NB4 (cell line): ENCODE data around the gene NUDT7.

Source experiments
- POLR2A ChIP-seq: IDR thresholded peaks from 2 replicates; pipeline ENCODE4 v1.6.1; 2011; ENCODE audit warnings: mild to moderate bottlenecking; ENCODE audit not compliant: insufficient read length; ENCODE audit errors: extremely low read depth
- TF ChIP-seq, protein P1 (sequence below): IDR thresholded peaks from one replicate; pipeline ENCODE4 v1.5.1; 2012; ENCODE audit warnings: low read depth, low read length
- TF ChIP-seq, protein P2 (sequence below): IDR thresholded peaks from 2 replicates; pipeline ENCODE4 v1.6.1; 2011; ENCODE audit warnings: low read depth, low read length

DNA sequence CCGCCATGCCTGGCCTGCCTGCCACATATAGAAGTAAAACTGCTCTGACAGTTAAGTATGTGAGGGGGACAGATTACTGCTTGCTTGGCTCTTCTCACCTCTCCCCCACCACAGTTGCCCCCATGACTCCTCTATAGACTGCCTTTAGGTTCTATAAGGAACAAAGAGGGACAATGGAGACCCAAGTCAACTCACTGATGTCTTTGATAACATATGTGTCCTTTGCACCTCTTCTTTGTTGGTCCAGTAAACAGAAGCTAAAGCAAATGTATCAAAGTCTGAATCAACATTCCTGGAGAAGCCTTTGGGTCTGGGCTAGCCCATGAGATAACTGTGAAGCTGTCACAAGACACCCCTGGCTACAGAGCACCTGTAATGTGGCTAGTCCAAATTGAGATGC lies 27.1 kb downstream of the NUDT7 start:
- TF ChIP-seq, protein P1, sequence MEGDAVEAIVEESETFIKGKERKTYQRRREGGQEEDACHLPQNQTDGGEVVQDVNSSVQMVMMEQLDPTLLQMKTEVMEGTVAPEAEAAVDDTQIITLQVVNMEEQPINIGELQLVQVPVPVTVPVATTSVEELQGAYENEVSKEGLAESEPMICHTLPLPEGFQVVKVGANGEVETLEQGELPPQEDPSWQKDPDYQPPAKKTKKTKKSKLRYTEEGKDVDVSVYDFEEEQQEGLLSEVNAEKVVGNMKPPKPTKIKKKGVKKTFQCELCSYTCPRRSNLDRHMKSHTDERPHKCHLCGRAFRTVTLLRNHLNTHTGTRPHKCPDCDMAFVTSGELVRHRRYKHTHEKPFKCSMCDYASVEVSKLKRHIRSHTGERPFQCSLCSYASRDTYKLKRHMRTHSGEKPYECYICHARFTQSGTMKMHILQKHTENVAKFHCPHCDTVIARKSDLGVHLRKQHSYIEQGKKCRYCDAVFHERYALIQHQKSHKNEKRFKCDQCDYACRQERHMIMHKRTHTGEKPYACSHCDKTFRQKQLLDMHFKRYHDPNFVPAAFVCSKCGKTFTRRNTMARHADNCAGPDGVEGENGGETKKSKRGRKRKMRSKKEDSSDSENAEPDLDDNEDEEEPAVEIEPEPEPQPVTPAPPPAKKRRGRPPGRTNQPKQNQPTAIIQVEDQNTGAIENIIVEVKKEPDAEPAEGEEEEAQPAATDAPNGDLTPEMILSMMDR = no peak
- TF ChIP-seq, protein P2, sequence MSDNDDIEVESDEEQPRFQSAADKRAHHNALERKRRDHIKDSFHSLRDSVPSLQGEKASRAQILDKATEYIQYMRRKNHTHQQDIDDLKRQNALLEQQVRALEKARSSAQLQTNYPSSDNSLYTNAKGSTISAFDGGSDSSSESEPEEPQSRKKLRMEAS = no peak
- TF ChIP-seq POLR2A = no peak
